RWPE2 (cell line): ENCODE data around the gene ATP6V0C.

Experiments used
- ATAC-seq: fragments of 200-7000 bp; cut with Tn5 transposase; 3 replicates; pipeline ENCODE4 v1.9.1; 2021; ENCODE audit warnings: low read depth
- DNase-seq: peaks from one replicate; pipeline ENCODE4 v3.0.0-alpha.2; 2020; ENCODE audit warnings: low spot score
- H3K27ac ChIP-seq: fragments of 450-650 bp; 2 replicates; pipeline ENCODE4 v1.5.1; 2017; ENCODE audit warnings: mild to moderate bottlenecking; ENCODE audit not compliant: poor library complexity, severe bottlenecking
- H3K27me3 ChIP-seq: fragments of 250-450 bp; sonication (Bioruptor Pico); 2 replicates; pipeline ENCODE4 v1.5.1; 2021; ENCODE audit warnings: mild to moderate bottlenecking, moderate library complexity; ENCODE audit not compliant: insufficient read depth, poor library complexity, severe bottlenecking
- H3K36me3 ChIP-seq: fragments of 250-450 bp; sonication (Bioruptor Pico); 2 replicates; pipeline ENCODE4 v1.5.1; 2020; ENCODE audit warnings: low read depth, mild to moderate bottlenecking, moderate library complexity
- H3K4me1 ChIP-seq: fragments of 250-450 bp; sonication (Bioruptor Pico); 2 replicates; pipeline ENCODE4 v1.5.1; 2021; ENCODE audit warnings: mild to moderate bottlenecking, moderate library complexity; ENCODE audit not compliant: insufficient read depth, poor library complexity, severe bottlenecking
- H3K4me3 ChIP-seq: fragments of 250-450 bp; sonication (Bioruptor Pico); 2 replicates; pipeline ENCODE4 v1.5.1; 2021; ENCODE audit warnings: mild to moderate bottlenecking, moderate library complexity; ENCODE audit not compliant: severe bottlenecking
- H3K9me3 ChIP-seq: fragments of 250-450 bp; sonication (Bioruptor Pico); 2 replicates; pipeline ENCODE4 v1.5.1; 2021; ENCODE audit warnings: mild to moderate bottlenecking, moderate library complexity; ENCODE audit not compliant: severe bottlenecking
- TF ChIP-seq, protein P1 (sequence below): fragments of 450-650 bp; IDR thresholded peaks from one replicate; pipeline ENCODE4 v1.5.1; 2017; ENCODE audit warnings: mild to moderate bottlenecking, moderate library complexity; ENCODE audit not compliant: poor library complexity, severe bottlenecking

The ATP6V0C gene

DNA sequence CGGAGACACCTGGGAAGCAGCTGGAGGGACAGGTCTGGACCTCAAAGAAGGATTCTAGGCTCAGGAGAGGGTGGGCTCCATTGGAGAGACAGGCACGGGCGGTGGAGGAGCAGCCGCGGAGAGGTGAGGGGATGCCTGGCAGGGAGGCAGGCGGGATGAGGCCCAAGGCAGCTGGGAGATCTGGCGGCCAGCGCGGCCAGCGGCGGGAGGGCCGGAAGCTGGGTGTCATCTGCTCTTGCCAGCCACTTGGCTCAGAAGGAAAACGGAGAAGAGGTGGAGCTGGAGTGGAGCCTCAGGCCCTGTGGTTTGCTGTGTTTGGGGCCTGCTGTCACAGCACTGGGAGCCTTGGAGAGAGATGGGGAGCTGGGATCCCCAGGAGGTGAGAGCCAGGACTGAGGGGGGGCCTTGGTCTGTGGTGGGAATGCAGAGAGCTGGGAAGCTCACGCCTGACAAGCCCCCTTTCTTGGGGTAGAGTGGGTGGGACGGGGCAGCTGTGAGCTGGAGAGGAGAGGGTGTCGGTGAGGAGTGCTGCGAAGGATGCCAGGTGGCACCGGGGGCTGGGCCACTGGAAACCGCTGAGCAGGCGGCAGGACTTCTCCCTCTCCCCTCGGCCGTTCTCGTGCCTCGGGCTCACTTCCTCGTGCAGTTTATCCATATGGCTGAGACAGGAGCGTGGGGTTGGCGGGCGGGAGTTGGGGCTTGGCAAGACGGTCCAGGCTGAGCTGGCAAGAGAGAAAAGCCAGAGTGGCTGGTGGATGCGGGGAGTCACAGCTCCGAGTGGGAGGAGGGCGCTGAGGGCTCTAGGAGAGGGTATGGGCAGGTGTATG lies 30.8 kb upstream of the ATP6V0C start:
- no peaks in the 10 kb centered on the region for H3K9me3 ChIP-seq
- ATAC-seq: no peak
- H3K4me3 ChIP-seq: no peak overlapping the region
- H3K27me3 ChIP-seq: no peaks in the 10 kb centered on the region
- no peak for DNase-seq
- TF ChIP-seq, protein P1, sequence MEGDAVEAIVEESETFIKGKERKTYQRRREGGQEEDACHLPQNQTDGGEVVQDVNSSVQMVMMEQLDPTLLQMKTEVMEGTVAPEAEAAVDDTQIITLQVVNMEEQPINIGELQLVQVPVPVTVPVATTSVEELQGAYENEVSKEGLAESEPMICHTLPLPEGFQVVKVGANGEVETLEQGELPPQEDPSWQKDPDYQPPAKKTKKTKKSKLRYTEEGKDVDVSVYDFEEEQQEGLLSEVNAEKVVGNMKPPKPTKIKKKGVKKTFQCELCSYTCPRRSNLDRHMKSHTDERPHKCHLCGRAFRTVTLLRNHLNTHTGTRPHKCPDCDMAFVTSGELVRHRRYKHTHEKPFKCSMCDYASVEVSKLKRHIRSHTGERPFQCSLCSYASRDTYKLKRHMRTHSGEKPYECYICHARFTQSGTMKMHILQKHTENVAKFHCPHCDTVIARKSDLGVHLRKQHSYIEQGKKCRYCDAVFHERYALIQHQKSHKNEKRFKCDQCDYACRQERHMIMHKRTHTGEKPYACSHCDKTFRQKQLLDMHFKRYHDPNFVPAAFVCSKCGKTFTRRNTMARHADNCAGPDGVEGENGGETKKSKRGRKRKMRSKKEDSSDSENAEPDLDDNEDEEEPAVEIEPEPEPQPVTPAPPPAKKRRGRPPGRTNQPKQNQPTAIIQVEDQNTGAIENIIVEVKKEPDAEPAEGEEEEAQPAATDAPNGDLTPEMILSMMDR: no peak
- no peaks in the 10 kb centered on the region for H3K36me3 ChIP-seq
- H3K4me1 ChIP-seq: no peaks in the 10 kb centered on the region
- no peak overlapping the region for H3K27ac ChIP-seq

DNA sequence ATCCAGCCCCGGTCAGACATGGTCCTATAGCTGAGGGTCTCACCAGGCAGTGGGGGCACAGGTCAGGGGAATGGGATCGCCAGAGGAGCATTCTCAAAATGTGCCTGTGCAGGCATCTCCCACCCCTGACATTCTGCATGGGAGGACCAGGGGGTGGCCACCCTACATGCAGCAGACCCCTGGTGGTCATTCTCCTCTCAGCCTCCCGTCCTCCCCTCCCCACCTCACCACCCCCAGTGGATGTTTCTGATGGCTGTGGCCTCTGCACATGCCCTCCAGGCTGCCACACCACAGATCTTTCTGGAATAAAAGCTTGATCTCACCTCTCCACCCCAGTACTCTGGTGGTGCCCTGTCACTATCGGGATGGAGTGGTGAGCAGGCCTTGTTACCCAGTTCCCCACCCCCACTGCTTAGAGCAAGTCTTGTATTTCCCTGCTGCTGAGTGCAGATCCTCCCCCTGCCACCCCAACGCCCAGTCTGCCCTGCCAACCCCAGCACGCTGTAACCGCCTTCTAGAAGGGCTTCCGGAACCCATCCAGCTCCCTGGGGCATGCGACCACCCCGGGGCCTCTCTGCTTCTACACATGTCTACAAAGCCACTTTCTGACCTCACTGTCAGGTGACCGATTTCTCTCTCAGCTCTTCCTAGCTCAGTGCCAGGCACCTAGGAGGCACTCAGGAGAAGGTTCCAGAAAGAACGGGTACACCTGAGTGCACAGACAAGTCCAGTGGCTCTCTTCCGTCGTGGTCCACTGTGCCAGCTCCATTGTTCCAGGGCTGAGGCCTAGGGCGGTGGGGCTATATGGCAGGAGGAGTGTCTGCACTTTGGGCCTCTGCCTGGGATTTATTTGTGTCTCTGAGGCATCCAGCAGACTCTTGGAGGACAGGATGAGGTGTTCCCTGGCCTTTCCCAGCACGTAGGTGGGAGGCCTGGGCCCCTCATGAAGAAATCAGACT lies 29.5 kb upstream of the ATP6V0C start:
- Histone ChIP-seq H3K4me3 (no peak overlapping the region), H3K9me3 (no peaks in the 10 kb centered on the region), H3K27ac (no peak overlapping the region), H3K27me3 (no peaks in the 10 kb centered on the region), H3K4me1 (no peaks in the 10 kb centered on the region), H3K36me3 (no peaks in the 10 kb centered on the region)
- ATAC-seq (no peak), DNase-seq (no peak)
- TF ChIP-seq, protein P1: no peak

DNA sequence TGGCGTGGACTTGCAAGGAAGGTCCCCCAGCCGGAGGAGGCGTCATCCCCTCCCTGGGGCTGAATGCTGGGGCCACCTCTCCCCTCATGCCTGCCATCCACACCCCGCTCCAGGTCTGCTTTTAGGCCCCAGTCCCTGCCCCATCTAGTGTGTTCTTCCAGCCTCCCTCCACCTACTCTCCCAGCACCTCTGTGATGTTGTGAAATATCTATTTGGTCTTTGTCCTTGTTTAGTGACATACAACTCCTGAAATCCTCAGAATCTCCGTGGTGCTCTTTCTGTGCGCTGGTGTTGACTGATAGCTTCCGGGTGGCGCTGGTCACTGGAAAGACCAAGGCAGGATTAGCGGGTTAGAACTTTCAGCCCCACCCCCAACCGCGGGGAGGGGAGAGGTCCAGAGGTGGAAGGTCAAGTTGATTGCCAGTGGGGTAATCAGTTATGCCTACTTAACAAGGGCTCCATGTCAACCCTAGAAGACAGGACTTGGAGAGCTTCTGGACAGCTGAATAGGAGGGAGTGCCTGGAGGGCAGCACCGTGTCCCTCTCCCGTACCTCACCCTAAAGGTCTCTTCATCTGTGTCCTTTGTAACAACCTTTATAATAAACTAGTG lies 28.7 kb upstream of the ATP6V0C start:
- no peak for ATAC-seq
- TF ChIP-seq, protein P1: no peak
- Histone ChIP-seq H3K4me3 (no peak overlapping the region), H3K36me3 (no peaks in the 10 kb centered on the region), H3K27me3 (no peaks in the 10 kb centered on the region), H3K9me3 (no peaks in the 10 kb centered on the region), H3K4me1 (no peaks in the 10 kb centered on the region), H3K27ac (no peak overlapping the region)
- DNase-seq: no peak

DNA sequence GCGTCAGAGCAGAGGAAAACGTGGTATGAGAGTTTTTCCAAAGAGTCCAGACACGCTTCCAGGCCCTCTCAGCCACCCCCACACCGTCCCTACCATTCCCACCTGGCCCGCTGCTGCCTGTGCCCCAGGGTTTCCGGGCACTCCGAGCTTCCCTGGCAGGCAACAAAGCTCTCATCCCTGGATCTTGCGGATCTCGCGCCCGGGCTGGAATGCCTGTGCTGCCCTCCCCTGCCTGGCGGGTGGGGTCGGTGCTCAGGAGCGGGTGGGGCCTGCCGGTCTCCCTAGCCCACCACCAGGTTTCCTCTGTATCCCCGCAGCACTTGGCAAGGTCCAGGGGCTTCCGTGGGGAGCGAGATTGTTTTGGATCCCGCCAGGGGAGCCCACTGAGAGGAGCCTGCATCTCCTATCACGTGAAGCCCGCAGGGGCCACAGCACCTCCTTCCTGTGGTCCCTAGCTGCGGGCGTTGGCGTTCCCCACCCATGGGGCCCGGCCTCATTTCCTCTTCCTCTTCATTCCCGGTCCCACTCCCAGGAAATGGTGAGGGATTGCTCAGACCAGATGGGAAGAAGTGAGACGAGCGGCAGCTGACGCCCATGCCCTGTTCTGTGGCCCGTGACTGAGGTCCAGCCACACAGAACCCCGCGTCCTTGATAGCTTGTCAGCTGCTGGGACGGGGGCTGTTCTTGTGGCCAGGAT lies 27.8 kb upstream of the ATP6V0C start:
- Histone ChIP-seq H3K27ac (no peak overlapping the region), H3K4me3 (no peak overlapping the region), H3K4me1 (no peaks in the 10 kb centered on the region), H3K27me3 (no peaks in the 10 kb centered on the region), H3K36me3 (no peaks in the 10 kb centered on the region), H3K9me3 (no peaks in the 10 kb centered on the region)
- ATAC-seq: no peak
- no peak for DNase-seq
- TF ChIP-seq, protein P1: no peak
